ENCODE results near the gene PLIN4.

PLIN4 gene

GRCh38 chr19:4557971-4558941 lies 40.0 kb upstream of the PLIN4 start:
- no peak for TF ChIP-seq MYC (IDR thresholded peaks at IDR 0.05; ENCODE audit: low read depth, low read length)
- TF ChIP-seq POLR2A (IDR thresholded peaks at IDR 0.05; ENCODE audit: extremely low read depth, insufficient read length) = no peak
- TF ChIP-seq MAX (IDR thresholded peaks at IDR 0.05; ENCODE audit: low read depth, low read length) = no peak
- TF ChIP-seq CTCF (IDR thresholded peaks at IDR 0.05; ENCODE audit: low read depth, low read length) = peak; percentile 73
- DNase-seq (ENCODE audit: low read depth) = no peak
- H3K4me3 ChIP-seq (ENCODE audit: low read depth, low read length) = no peak overlapping the region

GRCh38 chr19:4557144-4557970 lies 39.1 kb upstream of the PLIN4 start:
- no peak for DNase-seq (ENCODE audit: low read depth)

GRCh38 chr19:4556597-4557127 lies 38.4 kb upstream of the PLIN4 start:
- TF ChIP-seq CTCF (IDR thresholded peaks at IDR 0.05; ENCODE audit: low read depth, low read length) (no peak), MAX (IDR thresholded peaks at IDR 0.05; ENCODE audit: low read depth, low read length) (no peak), MYC (IDR thresholded peaks at IDR 0.05; ENCODE audit: low read depth, low read length) (no peak), POLR2A (IDR thresholded peaks at IDR 0.05; ENCODE audit: extremely low read depth, insufficient read length) (no peak)
- DNase-seq (ENCODE audit: low read depth) = peak; percentile 64
- H3K4me3 ChIP-seq (ENCODE audit: low read depth, low read length) = no peak overlapping the region

More at GRCh38 chr19:4557144-4557970, 39.1 kb upstream of the PLIN4 start:
- no peak overlapping the region for H3K4me3 ChIP-seq (ENCODE audit: low read depth, low read length)
- TF ChIP-seq MAX (IDR thresholded peaks at IDR 0.05; ENCODE audit: low read depth, low read length) = no peak
- no peak for TF ChIP-seq POLR2A (IDR thresholded peaks at IDR 0.05; ENCODE audit: extremely low read depth, insufficient read length)
- no peak for TF ChIP-seq MYC (IDR thresholded peaks at IDR 0.05; ENCODE audit: low read depth, low read length)
- peak; percentile 61 for TF ChIP-seq CTCF (IDR thresholded peaks at IDR 0.05; ENCODE audit: low read depth, low read length)

GRCh38 chr19:4555657-4556561 lies 37.6 kb upstream of the PLIN4 start:
- TF ChIP-seq CTCF (IDR thresholded peaks at IDR 0.05; ENCODE audit: low read depth, low read length) (no peak), MAX (IDR thresholded peaks at IDR 0.05; ENCODE audit: low read depth, low read length) (no peak), POLR2A (IDR thresholded peaks at IDR 0.05; ENCODE audit: extremely low read depth, insufficient read length) (no peak), MYC (IDR thresholded peaks at IDR 0.05; ENCODE audit: low read depth, low read length) (no peak)
- peak; percentile 64 for DNase-seq (ENCODE audit: low read depth)
- H3K4me3 ChIP-seq (ENCODE audit: low read depth, low read length) = no peak overlapping the region

- no peak overlapping the region for H3K4me3 ChIP-seq (ENCODE audit: low read depth, low read length)
- no peak for DNase-seq (ENCODE audit: low read depth)
- no peak for TF ChIP-seq MAX (IDR thresholded peaks at IDR 0.05; ENCODE audit: low read depth, low read length)
- no peak for TF ChIP-seq MYC (IDR thresholded peaks at IDR 0.05; ENCODE audit: low read depth, low read length)
- no peak for TF ChIP-seq POLR2A (IDR thresholded peaks at IDR 0.05; ENCODE audit: extremely low read depth, insufficient read length)
- no peak for TF ChIP-seq CTCF (IDR thresholded peaks at IDR 0.05; ENCODE audit: low read depth, low read length)
Measured at GRCh38 chr19:4554717-4555116, 36.4 kb upstream of the PLIN4 start.
